GM04503 (cell line): ENCODE measurements around the gene MOG.

Source experiments
- DNase-seq: peaks from one replicate; pipeline ENCODE4 v3.0.0-alpha.2; 2012; ENCODE audit warnings: low read depth

MOG gene

GRCh38 chr6:29656798-29657197 is at the start of gene MOG:
TSS of gene MOG (plus strand) at chr6:29657092. CDS start at chr6:29657210, 118 bp downstream.
- no peak for DNase-seq

GRCh38 chr6:29608131-29608530 is 48.8 kb upstream of the MOG start:
- DNase-seq: no peak

GRCh38 chr6:29610540-29610939 is 46.4 kb upstream of the MOG start:
- no peak for DNase-seq

GRCh38 chr6:29611426-29611825 is 45.5 kb upstream of the MOG start:
- no peak for DNase-seq

GRCh38 chr6:29617782-29618554 is 38.9 kb upstream of the MOG start:
- DNase-seq: no peak

- DNase-seq: no peak
These were observed 37.2 kb upstream of the MOG start for GRCh38 chr6:29619578-29620160.

GRCh38 chr6:29620630-29621029 is 36.3 kb upstream of the MOG start:
- no peak for DNase-seq

- no peak for DNase-seq
These were observed 32.4 kb upstream of the MOG start for GRCh38 chr6:29624520-29624961.

- DNase-seq: no peak
These were observed 31.5 kb upstream of the MOG start for GRCh38 chr6:29625337-29625930.

GRCh38 chr6:29626948-29627754 is 29.7 kb upstream of the MOG start:
- no peak for DNase-seq

GRCh38 chr6:29627755-29628418 is 29.0 kb upstream of the MOG start:
- no peak for DNase-seq

- no peak for DNase-seq
These were observed 28.2 kb upstream of the MOG start for GRCh38 chr6:29628419-29629281.

GRCh38 chr6:29629571-29629970 is 27.3 kb upstream of the MOG start:
- DNase-seq: no peak

- DNase-seq: no peak
These were observed 26.6 kb upstream of the MOG start for GRCh38 chr6:29630315-29630714.

- no peak for DNase-seq
These were observed 25.6 kb upstream of the MOG start for GRCh38 chr6:29631209-29631810.

- no peak for DNase-seq
These were observed 24.8 kb upstream of the MOG start for GRCh38 chr6:29631860-29632731.

GRCh38 chr6:29632789-29633533 is 23.9 kb upstream of the MOG start, which contains the start of gene GABBR1:
TSS of gene GABBR1 (minus strand) at chr6:29633183. CDS start at chr6:29632385, 798 bp downstream.
- DNase-seq: peak; percentile 56

- no peak for DNase-seq
These were observed 23.4 kb upstream of the MOG start for GRCh38 chr6:29633534-29633905.

- no peak for DNase-seq
These were observed 19.6 kb upstream of the MOG start for GRCh38 chr6:29637247-29637646.
